Measurements from ENCODE around the gene TRAPPC4.
"Not testable (repeated sequence)": the region's sequence is repeated elsewhere in the genome, so short reads cannot be mapped to it uniquely, and the experiment has no call there.

TRAPPC4 gene

DNA sequence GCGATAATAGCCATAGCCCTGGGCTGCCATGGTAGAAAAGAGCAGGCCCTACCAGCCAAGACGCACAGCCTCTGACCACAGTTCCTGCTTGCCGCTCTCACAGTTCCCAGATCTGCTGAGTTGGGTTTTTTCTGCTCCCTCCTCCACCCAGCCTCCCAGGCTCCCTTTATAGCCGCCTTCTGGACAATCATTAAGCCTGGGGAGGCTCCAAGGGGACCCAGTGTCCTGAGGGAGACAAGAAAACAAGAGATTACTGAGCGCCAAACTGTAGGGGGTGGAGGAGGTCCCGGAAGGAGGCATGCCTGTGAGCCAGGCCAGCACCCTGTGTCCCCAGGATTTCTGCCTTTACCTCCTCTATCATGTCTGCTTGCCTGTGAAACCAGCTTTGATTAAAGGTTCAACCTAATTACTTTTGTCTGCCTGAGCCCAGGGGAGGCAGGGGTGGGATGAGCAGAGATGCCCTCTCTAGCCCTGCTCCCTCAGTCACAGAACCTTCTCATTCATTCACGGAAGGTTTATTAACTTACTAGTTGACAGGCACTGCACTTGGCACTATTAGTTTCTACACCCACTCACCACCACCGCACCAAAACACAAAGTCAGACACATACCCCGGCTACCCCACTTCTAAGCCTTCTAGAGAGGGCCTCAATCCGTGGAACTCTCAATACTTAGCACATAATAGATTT is 10.9 kb downstream of the TRAPPC4 start:
- Histone ChIP-seq H3K4me3 (peak overlapping the region; percentile 64 to 80 (median 76)), H3K27ac (peak overlapping the region in 20 of 21 experiments; percentile 74 to 95 (median 86))

DNA sequence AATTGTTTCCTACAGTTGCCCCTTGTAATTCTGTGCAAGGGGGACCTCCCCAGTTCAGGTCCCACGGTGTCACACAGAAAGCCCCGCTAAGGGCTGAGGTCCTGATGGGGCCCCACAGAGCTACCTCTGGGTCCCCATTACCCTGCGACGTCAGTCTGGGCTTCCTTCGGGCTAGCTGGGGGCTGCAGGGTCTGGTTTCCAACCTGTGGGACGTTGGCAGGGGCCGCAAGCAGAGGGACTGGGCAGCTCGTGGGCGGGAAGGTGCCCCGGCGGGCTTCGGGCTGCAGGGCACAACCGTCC is 11.4 kb downstream of the TRAPPC4 start:
- H3K27ac ChIP-seq: peak overlapping the region; percentile 71 to 95 (median 85)

DNA sequence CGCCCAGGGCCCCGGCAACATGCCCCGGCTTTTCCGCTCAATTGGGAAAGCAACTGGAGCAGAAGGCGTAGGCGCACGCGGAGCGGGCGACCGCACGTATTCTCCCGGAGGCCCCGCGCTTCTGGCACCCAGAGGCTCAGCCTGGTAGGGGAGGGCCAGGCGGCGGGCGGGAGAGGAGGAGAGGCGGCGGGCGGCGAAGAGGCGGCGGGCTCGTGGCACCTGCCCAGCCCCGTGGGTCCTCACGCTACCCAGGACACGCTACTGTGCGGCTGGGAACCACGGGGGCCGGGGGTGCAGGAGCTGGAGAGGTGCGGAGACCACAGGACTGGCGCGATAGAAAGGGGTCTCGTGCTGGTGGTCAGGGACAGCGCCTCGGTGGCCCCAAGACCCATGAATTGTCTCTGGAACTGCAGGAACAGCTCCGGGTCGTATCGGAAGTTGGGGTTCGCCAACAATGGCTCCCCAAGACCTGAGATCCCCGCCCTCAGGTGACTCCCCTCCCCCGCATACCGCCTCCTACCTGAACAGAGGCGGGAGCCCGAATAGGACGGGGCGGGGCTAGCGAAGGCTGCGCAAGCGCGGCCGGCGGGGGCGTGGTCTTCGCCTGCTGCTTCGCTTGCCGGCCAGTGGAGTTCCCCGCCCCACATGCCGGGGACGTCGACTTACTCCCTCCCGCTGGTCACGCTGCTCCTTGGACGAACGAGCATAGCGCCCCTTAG is 11.9 kb downstream of the TRAPPC4 start, which contains the start of gene SLC37A4:
SLC37A4 (minus strand) TSS at position 549 of the 719 bp plus-strand sequence.
- Histone ChIP-seq H3K4me3 (peak within 1 kb of the TSS; percentile 64 to 80 (median 76)), H3K27ac (peak within 1 kb of the TSS; percentile 71 to 95 (median 85))

More for the DNA sequence above, 11.4 kb downstream of the TRAPPC4 start:
- H3K4me3 ChIP-seq: peak overlapping the region; percentile 64 to 80 (median 76)

DNA sequence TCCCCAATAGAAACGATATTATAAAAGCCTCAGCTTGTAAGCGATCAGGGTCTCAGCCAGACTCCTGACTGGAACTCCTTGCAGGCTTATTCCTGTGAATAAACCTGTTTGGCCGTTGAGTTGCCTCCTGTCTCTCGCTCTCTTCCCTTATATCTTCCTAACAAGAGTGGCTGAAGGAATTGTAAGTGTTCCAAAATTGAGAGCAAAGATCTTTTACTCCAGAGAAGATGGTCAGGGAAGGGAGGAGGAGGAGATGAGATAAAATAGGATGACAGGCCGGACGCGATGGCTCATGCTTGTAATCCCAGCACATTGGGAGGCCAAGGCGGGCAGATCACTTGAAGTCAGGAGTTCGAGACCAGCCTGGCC is 13.3 kb downstream of the TRAPPC4 start:
- Histone ChIP-seq H3K27ac (no peak overlapping the region), H3K4me3 (no peak overlapping the region)

DNA sequence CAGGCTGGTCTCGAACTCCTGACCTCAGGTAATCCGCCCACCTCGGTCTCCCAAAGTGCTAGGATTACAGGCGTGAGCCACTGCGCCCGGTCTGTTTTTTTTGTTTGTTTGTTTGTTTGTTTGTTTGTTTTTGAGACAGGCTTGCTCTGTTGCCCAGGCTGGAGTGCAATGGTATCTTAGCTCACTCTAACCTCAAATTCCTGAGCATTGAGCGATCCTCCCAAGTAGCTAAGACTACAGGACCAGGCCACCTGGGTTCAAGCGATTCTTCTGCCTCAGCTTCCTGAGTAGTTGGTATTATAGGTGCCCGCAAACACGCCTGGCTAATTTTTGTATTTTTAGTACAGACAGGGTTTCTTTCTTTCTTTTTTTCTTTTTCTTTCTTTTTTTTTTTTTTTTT is 14.9 kb downstream of the TRAPPC4 start:
- not testable (repeated sequence) for H3K27ac ChIP-seq, H3K4me3 ChIP-seq

DNA sequence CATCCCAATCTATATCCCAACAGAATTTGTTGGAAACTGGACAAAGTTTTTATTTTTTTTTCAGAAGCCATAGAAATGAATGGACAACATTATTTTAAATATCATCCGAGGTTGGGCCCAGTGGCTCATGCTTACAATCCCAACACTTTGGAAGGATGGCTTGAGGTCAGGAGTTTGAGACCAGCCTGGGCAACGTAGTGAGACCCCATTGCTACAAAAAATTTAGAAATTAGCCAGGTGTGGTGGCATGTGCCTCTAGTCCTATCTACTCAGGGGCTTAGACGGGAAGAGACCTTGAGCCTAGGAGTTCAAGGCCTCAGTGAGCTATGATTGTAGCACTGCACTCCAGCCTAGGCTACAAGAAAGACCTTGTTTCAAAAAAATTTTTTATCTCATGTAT is 16.2 kb downstream of the TRAPPC4 start:
- Histone ChIP-seq H3K27ac (no peak overlapping the region), H3K4me3 (no peak overlapping the region)

DNA sequence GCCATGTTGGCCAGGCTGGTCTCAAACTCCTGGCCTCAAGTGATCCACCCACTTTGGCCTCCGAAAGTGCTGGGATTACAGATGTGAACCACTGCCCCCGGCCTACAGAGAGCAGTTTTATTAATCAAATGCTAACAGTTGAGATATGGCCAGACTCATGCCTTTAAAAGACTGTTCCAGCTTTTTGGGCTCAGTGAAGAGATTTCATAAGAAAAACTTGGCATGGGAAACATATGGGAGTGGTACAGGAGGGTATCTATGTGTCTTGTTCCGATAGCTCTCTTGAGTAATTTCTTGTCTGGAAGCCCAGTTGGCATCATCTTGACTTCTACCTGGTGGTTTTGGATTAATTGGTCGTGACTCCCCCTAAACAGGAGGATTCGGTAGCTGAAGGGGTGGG is 20.3 kb downstream of the TRAPPC4 start:
- no peak overlapping the region for H3K4me3 ChIP-seq
- no peak overlapping the region for H3K27ac ChIP-seq

DNA sequence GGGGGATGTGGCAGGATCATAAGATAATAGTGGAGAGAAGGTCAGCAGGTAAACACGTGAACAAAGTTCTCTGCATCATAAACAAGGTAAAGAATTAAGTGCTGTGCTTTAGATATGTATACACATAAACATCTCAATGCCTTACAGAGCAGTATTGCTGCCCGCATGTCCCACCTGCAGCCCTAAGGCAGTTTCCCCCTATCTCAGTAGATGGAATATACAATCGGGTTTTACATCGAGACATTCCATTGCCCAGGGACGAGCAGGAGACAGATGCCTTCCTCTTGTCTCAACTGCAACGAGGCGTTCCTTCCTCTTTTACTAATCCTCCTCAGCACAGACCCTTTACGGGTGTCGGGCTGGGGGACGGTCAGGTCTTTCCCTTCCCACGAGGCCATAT is 20.9 kb downstream of the TRAPPC4 start:
- H3K27ac ChIP-seq, H3K4me3 ChIP-seq: not testable (repeated sequence)

DNA sequence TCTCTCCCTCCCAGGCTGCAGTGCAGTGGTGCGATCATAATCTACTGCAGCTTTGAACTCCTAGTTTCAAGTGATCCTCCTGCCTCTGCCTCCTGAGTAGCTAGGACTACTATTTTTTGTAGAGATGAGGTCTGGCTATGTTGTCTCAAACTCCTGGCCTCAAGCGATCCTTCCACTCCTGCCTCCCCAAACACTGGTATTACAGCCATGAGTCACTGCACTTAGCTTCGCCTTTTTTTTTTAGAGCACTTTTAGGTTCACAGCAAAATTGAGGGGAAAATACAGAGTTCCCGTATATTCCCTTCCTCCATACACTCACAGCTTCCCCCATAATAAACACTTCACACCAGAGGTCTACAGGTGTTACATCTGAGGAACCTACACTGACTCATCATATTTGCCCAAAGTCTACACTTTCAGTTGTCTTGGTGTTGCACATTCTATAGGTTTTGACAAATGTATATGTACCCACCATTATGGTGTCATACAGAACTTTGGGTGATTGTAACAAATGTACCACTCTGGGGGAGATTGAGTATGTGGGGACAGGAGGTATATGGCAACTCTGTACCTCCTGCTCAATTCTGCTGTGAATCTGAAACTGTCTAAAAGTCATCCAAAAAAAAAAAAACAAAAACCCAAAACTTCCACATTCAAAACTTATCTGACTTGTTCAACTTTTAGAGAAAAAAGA is 23.4 kb downstream of the TRAPPC4 start:
- no peak overlapping the region for H3K27ac ChIP-seq
- no peak overlapping the region for H3K4me3 ChIP-seq

DNA sequence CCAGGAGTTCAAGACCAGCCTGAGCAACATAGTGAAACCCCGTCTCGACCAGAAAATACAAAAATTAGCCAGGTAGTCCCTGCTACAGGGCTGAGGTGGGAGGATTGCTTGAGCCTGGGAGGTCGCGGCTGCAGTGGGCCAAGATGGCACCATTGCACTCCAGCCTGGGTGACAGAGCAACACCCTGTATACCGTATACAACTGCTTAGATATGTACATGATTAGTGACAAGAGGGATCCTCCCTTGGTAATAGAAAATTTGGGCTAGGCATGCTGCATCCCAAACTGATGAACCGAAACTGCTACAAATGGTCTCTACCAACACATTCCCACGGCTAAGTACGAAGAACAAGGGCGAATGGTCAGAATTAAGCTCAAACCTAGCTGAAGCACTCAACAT is 24.4 kb downstream of the TRAPPC4 start:
- H3K27ac ChIP-seq: no peak overlapping the region
- H3K4me3 ChIP-seq: no peak overlapping the region

DNA sequence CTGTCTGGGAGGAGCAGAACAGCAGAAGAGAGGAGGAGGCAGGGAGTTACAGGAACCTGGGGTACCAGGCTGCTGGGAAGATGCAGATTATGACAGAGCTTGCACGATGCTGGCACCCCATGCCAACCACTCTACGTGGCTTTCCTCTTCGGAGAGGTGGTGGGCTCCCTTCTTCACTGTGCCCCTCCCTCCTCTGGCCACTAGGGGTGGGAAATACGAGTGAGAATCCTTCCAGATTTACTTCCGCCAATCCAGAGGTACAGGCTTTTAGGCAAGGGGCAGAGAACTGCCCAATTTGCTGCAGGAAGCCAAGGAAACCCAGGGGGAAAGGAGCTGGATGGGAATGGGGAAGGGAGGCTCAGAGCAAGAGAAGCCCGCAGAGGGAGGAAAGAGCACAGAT is 26.1 kb downstream of the TRAPPC4 start:
- Histone ChIP-seq H3K27ac (no peak overlapping the region), H3K4me3 (no peak overlapping the region)

DNA sequence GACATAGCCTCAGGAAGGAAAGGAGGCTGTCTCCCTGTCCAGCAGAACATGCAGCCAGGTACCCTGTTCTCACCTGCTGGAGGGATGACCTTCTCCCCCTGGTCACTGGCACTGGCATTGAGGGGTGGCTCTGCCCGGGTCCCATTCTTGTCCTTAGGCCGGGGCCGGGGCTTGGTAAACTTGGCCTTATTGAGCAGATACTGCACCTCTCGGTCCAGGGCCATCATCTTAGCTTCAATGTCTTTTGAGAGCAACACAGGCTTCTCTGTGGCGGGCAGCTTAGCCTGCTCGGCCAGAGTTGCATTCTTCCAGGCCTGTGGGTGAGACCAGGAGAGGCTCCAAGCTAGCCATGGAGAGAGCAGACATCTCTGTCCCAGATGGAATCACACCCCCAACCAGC is 27.9 kb downstream of the TRAPPC4 start:
- no peak overlapping the region for H3K4me3 ChIP-seq
- H3K27ac ChIP-seq: no peak overlapping the region

DNA sequence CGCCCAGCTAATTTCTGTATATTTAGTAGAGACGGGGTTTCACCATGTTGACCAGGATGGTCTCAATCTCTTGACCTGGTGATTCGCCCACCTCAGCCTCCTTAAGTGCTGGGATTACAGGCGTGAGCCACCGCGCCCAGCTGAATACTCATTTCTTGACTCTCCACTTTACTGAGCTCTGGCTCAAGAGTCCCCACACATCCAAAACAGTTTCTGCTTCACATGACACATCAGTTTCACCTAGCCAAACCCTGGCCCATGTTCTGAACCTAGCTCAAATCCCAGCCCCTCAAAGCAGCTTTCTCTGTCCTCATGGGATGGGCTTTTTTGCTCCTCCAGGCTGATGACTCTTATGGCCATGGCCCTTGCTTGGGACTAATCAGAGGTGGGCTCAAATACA is 28.6 kb downstream of the TRAPPC4 start:
- no peak overlapping the region for H3K4me3 ChIP-seq
- no peak overlapping the region for H3K27ac ChIP-seq

DNA sequence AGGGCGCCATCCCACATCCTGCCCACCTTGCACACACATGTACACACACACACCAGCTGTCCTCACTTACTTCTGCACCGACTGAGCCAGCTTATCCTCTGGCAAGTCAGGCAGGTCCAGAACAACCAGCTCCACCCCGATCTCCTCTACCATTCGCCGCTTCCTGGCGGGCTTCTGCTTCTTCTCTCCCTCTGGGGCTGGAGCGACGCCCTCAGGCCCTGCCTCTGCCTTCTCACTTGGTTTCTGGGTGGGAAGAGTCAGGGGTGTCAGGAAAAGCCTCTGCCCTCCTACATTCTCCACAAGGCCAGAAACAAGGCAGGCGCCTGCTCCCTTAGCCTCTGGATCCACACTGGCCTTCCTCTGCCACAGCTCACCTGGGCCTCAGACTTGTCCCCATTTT is 30.1 kb downstream of the TRAPPC4 start:
- H3K4me3 ChIP-seq: no peak overlapping the region
- H3K27ac ChIP-seq: no peak overlapping the region

DNA sequence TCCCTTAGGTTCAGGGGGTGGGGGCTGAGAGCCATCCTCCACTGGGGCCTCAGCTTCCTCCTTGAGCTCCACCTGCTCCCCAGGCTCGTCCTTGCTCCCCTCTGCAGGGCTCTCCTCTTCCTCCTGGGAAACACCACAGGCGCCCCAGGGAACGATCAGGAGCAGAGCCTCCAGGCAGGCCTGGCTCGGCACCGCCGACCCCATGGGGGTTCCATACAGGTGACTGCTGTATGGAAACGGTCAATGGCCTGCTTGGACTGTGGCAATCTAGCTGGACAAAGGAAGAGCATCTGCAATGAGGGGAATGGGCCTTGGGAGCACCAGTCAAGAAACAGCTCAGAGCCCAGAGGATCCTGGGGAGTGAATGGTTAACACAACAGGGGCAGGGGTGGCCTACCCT is 30.5 kb downstream of the TRAPPC4 start:
- Histone ChIP-seq H3K4me3 (no peak overlapping the region), H3K27ac (no peak overlapping the region)

DNA sequence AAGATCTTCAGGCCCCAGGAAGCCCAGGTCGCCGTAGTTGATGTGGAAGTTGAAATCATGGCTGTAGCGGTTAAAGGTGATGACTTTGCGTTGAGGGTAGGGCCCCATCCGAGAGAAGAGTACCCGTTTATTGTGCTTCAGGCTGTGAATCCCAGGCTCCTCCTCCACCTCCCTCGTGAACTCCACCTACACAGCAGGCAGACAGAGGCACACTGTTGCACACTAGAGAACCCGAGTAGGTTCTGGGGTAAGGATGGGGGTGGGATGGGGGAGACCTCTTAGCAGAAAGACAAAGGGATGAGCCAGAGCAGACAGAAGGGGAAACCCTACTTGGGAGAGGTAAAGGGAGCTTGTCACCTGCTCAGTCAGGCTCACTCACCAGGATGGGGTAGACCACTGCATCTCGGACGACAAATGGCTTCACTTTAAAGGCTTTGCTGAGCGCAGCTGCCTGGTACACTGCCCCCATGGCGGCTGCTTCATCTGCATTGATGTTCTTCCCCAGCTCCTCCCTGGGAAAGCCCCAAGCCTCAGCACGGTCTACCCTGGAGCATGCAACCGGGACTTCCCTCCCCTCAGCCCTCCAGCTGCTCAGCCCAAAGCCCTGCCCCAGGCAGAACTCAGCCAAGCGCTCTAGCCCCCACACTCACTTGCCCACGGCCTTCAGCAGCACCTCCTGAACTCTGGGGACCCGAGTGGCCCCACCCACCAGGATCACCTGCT is 33.0 kb downstream of the TRAPPC4 start:
- H3K27ac ChIP-seq: peak overlapping the region in 1 of 21 experiments; percentile 63
- H3K4me3 ChIP-seq: no peak overlapping the region

DNA sequence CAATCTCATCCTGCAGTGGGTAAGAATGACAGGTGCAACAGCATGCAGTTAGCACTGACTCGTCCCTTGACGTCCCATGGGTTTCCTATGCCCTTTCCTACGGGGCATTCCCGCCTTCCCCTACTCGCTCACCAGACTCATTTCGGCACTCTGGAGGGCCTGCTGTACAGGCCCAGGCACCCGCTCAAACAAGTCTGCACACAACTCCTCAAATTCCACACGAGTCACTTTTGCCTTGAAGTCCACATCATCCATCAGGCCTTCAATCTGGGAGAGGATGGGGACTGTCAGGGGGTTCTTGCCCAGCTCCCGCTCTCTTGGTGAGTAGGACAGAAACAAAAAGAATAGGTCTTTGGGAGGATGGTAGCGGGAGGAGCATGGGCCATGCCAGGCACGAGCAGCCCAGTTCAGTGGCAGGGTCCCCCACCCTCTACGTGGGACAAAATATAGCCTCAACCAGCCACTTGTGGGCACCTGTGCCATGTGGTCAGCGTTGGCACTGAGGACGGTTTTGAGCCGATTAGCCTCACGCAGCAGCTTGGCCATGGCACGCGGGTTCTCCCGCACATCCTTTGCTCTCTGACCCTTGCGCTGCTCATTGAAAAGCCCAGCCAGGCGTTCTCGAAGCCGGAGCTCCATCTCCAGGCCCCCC is 33.7 kb downstream of the TRAPPC4 start:
- Histone ChIP-seq H3K4me3 (no peak overlapping the region), H3K27ac (peak overlapping the region in 1 of 21 experiments; percentile 63)

DNA sequence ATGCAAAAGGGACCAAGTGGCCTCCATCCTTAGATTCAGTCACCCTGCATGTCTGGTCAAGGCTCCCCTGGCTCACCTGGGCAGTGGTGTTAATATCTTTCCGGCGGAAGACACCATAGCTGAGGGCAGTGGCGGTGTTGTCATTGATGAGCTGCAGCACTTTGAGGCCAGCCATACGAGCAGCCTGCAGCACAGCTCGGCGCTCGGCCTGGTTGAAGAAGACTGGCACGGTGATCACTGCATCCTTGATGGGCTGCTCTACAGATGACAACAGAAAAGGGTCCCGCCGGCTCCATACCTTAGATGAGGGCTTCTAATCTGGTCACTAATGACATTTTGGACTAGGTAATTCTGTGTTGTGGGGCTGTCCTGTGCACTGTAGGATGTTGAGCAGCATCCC is 35.9 kb downstream of the TRAPPC4 start:
- H3K4me3 ChIP-seq: no peak overlapping the region
- H3K27ac ChIP-seq: no peak overlapping the region

DNA sequence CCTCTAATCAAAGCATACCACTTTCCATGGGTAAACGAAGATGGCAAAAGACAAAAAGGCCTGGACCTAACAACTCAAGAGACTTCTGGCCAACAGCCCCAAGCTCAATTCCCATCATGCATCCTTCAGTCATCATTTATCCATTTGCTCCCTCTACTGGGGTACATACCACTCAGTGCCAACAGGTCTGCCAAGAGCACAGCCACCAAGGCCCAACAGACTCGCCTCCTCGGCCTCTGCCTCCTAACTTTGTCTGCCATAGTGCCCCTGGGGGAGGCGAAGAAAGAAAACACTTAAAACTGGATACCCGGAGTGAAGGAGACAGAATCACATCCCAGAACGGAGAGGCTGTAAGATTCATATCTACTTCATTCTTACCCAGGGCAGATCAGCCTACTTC is 37.3 kb downstream of the TRAPPC4 start:
- Histone ChIP-seq H3K4me3 (peak overlapping the region; percentile 85 to 99 (median 92)), H3K27ac (peak overlapping the region in 16 of 21 experiments; percentile 69 to 98 (median 90))
